Fibroblast of gingiva (primary cell): ENCODE measurements around the gene SGCA.

Experiments
- DNase-seq: peaks from one replicate; pipeline ENCODE4 v3.0.0-alpha.2; 2011; ENCODE audit warnings: low read depth

SGCA gene

GRCh38 chr17:50167371-50167770, 1.6 kb downstream of the SGCA start:
- DNase-seq, result no peak

GRCh38 chr17:50168319-50168718, 2.5 kb downstream of the SGCA start:
- no peak for DNase-seq

GRCh38 chr17:50169121-50169764, 3.4 kb downstream of the SGCA start:
- DNase-seq, result peak; percentile 70

GRCh38 chr17:50169881-50170459, 4.2 kb downstream of the SGCA start:
- no peak for DNase-seq

GRCh38 chr17:50170662-50171370, 5.0 kb downstream of the SGCA start:
- no peak for DNase-seq

- DNase-seq, result no peak
Observed at GRCh38 chr17:50171371-50172071, 5.7 kb downstream of the SGCA start.

GRCh38 chr17:50172130-50172529, 6.3 kb downstream of the SGCA start:
- DNase-seq, result no peak

- no peak for DNase-seq
Observed at GRCh38 chr17:50172936-50173334, 7.1 kb downstream of the SGCA start.

GRCh38 chr17:50173335-50173941, 7.6 kb downstream of the SGCA start:
- peak; percentile 79 for DNase-seq

- DNase-seq, result no peak
Observed at GRCh38 chr17:50174444-50174843, 8.6 kb downstream of the SGCA start.

- DNase-seq, result no peak
Observed at GRCh38 chr17:50175035-50175807, 9.4 kb downstream of the SGCA start.

GRCh38 chr17:50176559-50177357, 11.0 kb downstream of the SGCA start:
- DNase-seq, result no peak

- DNase-seq, result no peak
Observed at GRCh38 chr17:50177476-50177875, 11.7 kb downstream of the SGCA start.

GRCh38 chr17:50177983-50178834, 12.4 kb downstream of the SGCA start:
- DNase-seq, result peak; percentile 93

GRCh38 chr17:50180111-50180510, 14.3 kb downstream of the SGCA start:
- peak; percentile 34 for DNase-seq

- peak; percentile 28 for DNase-seq
Observed at GRCh38 chr17:50180620-50181019, 14.8 kb downstream of the SGCA start.

GRCh38 chr17:50181144-50181543, 15.3 kb downstream of the SGCA start:
- DNase-seq, result no peak

GRCh38 chr17:50181591-50182560, 16.1 kb downstream of the SGCA start:
- DNase-seq, result peak; percentile 85
